Peyer's patch (tissue), 4 donors: ENCODE measurements around the gene SEMA4A.

Source experiments
- CTCF ChIP-seq, 6 experiments: fragments of 450-650 bp in 4 of 6; fragments of 200-600 bp in 2 of 6; sonication (generic) in 1 of 6; IDR thresholded peaks; one replicate each; pipeline ENCODE4 v1.5.1; 2017 to 2019; ENCODE audit warnings: antibody characterized with exemption in 6 of 6, mild to moderate bottlenecking in 3 of 6, moderate library complexity in 1 of 6
- POLR2A ChIP-seq, 2 donors: fragments of 450-650 bp; IDR thresholded peaks; one replicate each; pipeline ENCODE4 v1.5.1; 2017; ENCODE audit warnings: antibody characterized with exemption in 2 of 2, mild to moderate bottlenecking in 2 of 2, moderate library complexity in 2 of 2

- TF ChIP-seq POLR2A (IDR thresholded peaks at IDR 0.05) = no peak
- TF ChIP-seq CTCF (IDR thresholded peaks at IDR 0.05) = no peak
Observed at GRCh38 chr1:156180471-156180870, 27.1 kb downstream of the SEMA4A start.
